ENCODE measurements around the gene ANKRD23.
A peak's percentile ranks its signal among the peaks of the same experiment; 100 is the strongest.

The ANKRD23 gene

DNA sequence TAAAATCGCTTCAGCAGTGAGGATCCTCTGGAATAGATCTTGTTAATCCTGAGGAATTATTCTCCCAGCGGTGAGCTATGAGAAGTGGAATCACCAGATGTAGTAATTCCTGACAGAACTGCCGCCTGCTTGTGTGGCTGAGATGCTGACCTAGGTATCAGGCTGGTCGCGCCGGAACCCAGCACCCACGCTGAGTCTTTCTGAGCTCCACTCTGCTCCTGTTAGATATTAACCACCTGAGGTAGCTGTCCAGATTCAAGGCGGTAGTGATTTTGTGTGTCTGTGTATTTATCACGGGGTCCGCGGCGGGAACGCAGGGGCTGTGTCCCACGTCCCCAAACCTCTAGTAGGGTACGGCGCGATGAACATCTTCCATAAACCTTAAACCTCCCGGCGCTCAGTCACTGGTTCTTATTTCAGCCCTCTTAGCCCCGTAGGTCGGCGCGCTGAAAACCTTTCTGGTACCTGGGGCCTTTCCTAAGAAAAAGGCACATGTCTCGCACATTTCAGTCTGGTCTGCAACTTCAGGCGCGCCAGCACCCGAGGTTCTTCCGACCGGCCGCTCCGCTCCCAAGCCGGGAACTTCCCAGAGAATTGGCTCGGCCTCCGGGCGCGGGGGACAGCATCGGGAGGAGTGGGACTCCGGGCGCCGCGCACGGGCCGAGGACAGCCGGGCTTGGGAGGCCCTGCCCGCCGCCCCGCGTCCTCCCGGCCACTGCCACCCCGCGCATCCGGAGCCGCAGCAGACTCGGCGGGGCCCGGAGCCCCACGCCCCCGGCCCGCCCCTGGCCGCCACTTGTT, 28.3 kb downstream of the ANKRD23 start:
- H3K36me3 ChIP-seq = peaks cover 0 to 16% (median 8%) of the 10 kb centered on the region in 3 donors
- intact Hi-C loops (cut with DNase I; ENCODE audit: low total_unique reads) = loop anchor here (5.0 kb wide), 1 partner anchor 42 kb away; the partner anchor contains the start of gene ANKRD39
- peaks cover 0 to 50% (median 37%) of the 10 kb centered on the region in 4 donors for H3K4me1 ChIP-seq
- H3K4me3 ChIP-seq = peak overlapping the region; percentile 58 to 85
- DNase-seq = peak in 1 of 2 donors; percentile 42
- H3K27me3 ChIP-seq = no peaks in the 10 kb centered on the region
- H3K27ac ChIP-seq = peak overlapping the region; percentile 77 to 95
- TF ChIP-seq, protein P1, sequence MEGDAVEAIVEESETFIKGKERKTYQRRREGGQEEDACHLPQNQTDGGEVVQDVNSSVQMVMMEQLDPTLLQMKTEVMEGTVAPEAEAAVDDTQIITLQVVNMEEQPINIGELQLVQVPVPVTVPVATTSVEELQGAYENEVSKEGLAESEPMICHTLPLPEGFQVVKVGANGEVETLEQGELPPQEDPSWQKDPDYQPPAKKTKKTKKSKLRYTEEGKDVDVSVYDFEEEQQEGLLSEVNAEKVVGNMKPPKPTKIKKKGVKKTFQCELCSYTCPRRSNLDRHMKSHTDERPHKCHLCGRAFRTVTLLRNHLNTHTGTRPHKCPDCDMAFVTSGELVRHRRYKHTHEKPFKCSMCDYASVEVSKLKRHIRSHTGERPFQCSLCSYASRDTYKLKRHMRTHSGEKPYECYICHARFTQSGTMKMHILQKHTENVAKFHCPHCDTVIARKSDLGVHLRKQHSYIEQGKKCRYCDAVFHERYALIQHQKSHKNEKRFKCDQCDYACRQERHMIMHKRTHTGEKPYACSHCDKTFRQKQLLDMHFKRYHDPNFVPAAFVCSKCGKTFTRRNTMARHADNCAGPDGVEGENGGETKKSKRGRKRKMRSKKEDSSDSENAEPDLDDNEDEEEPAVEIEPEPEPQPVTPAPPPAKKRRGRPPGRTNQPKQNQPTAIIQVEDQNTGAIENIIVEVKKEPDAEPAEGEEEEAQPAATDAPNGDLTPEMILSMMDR (IDR thresholded peaks at IDR 0.05) = no peak
- no peaks in the 10 kb centered on the region for H3K9me3 ChIP-seq

- TF ChIP-seq, protein P1 (IDR thresholded peaks at IDR 0.05) = no peak
- Histone ChIP-seq H3K4me3 (no peak overlapping the region), H3K27me3 (no peaks in the 10 kb centered on the region), H3K36me3 (peaks cover 0 to 27% (median 14%) of the 10 kb centered on the region in 3 donors), H3K9me3 (no peaks in the 10 kb centered on the region), H3K27ac (no peak overlapping the region), H3K4me1 (peaks cover 0 to 32% (median 24%) of the 10 kb centered on the region in 4 donors)
- DNase-seq = no peak
- intact Hi-C loops (cut with DNase I; ENCODE audit: low total_unique reads) = no loop called here
Observed at GRCh38 chr2:96813656-96814055, 30.2 kb downstream of the ANKRD23 start.

DNA sequence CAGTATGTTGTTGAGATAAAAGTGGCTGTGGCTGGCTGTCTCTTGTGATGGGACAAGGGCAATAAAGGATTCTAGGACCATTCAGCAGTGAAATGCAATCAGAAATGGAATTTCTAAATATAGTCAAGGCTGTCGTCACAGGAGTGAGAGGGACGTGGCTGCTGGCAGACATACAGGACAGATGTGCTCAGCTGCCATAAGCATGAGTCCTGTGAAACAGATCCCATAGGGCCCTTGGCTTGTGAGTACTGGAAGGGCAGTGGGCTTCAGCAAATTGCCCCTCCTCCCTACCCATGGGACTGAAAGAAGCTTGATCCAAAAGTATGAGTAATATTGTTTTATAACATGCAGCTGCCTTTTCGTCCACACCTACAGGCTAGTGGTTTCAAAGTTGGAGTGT, 31.9 kb downstream of the ANKRD23 start:
- H3K4me3 ChIP-seq = no peak overlapping the region
- TF ChIP-seq, protein P1 (IDR thresholded peaks at IDR 0.05) = no peak
- H3K36me3 ChIP-seq = peaks cover 0 to 38% (median 16%) of the 10 kb centered on the region in 3 donors
- H3K4me1 ChIP-seq = peaks cover 0 to 14% (median 7%) of the 10 kb centered on the region in 4 donors
- H3K27me3 ChIP-seq = no peaks in the 10 kb centered on the region
- intact Hi-C loops (cut with DNase I; ENCODE audit: low total_unique reads) = no loop called here
- peak overlapping the region in 1 of 2 donors; percentile 9 for H3K27ac ChIP-seq
- no peak for DNase-seq
- H3K9me3 ChIP-seq = no peaks in the 10 kb centered on the region

DNA sequence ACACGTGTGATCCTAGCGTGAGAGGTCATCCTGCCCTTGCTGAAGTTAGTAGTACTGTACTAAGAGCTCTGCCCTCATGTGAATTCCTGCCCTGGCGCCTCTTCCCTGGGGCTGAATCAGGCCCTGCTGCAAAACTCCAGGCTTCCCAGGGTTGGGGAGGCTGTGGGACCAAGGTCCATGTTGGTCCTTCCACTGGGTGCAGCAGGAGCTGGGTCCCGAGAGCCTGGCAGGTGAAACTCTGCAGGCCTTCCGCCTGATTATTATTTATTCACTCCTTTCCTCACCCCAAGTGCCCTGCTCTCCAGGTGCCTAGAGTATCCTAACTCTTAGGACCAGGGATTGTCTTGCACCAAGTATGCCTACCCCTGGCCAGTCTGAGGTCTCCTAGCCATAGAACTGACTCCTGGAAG, 33.0 kb downstream of the ANKRD23 start:
- Histone ChIP-seq H3K9me3 (no peaks in the 10 kb centered on the region), H3K36me3 (peaks cover 0 to 38% (median 16%) of the 10 kb centered on the region in 3 donors), H3K27me3 (no peaks in the 10 kb centered on the region), H3K27ac (no peak overlapping the region), H3K4me1 (peaks cover 0 to 14% (median 7%) of the 10 kb centered on the region in 4 donors), H3K4me3 (no peak overlapping the region)
- TF ChIP-seq, protein P1 (IDR thresholded peaks at IDR 0.05) = no peak
- intact Hi-C loops (cut with DNase I; ENCODE audit: low total_unique reads) = no loop called here
- no peak for DNase-seq

DNA sequence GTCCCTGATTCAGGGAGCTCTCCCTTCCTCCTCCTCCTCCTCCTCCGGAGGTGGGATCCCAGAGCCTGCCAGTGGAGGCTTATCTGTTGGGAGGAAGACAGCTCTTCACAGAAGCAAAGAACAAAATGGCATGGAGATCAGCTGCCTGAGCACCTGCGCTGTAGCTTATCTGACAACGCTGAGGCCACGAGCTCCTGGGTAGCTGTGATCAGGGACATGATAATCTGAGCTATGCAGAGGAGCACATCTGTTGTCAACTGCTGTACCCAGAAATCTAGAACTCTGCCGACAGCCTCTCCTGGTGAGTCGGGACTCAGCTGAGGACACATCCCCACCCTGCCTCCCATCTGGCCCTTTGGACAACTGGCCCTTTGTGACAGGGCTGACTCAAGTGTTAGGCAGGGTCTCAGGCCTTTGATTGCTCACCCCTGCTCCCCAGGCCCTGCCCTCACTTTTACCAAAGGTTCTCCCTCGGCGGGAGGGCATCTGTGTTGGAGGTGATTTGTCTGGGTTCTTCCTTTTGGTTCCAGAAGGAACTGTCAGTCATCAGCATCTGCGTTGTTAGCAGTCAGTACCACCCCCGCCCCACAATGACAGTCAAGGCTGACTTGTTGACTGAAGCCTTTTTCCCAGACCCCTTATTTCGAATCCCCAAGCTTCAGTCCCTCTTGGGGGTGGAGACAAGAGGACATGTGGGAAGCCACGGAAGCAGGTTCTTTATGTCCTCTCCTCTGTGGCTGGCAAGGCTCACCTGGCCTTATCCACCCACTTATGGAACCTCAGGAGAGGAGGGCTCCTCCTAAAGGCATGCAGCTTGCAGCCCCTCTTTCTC, 33.7 kb downstream of the ANKRD23 start:
- Histone ChIP-seq H3K9me3 (no peaks in the 10 kb centered on the region), H3K4me3 (no peak overlapping the region), H3K36me3 (peaks cover 0 to 38% (median 16%) of the 10 kb centered on the region in 3 donors), H3K27ac (no peak overlapping the region), H3K27me3 (no peaks in the 10 kb centered on the region), H3K4me1 (peaks cover 0 to 12% (median 6%) of the 10 kb centered on the region in 4 donors)
- DNase-seq = no peak
- TF ChIP-seq, protein P1 (IDR thresholded peaks at IDR 0.05) = no peak
- intact Hi-C loops (cut with DNase I; ENCODE audit: low total_unique reads) = no loop called here
